Breast epithelium (tissue), 3 donors: ENCODE data around the gene FICD.

ENCODE experiments used
- CTCF ChIP-seq, 3 donors: fragments of 450-650 bp; IDR thresholded peaks; one replicate each; pipeline ENCODE4 v1.5.1; 2016 to 2017; ENCODE audit warnings: antibody characterized with exemption in 3 of 3, mild to moderate bottlenecking in 3 of 3, moderate library complexity in 3 of 3
- POLR2A ChIP-seq: fragments of 450-650 bp; IDR thresholded peaks from one replicate; pipeline ENCODE4 v1.6.1; 2016; ENCODE audit warnings: antibody characterized with exemption, mild to moderate bottlenecking, moderate library complexity
- POLR2AphosphoS5 ChIP-seq, 3 donors: sonication (generic); formaldehyde crosslinking; IDR thresholded peaks; one replicate each; pipeline ENCODE4 v1.6.1; 2017; ENCODE audit warnings: antibody characterized with exemption in 3 of 3

- TF ChIP-seq CTCF (IDR thresholded peaks at IDR 0.05) (no peak), POLR2A (no peak), POLR2AphosphoS5 (IDR thresholded peaks at IDR 0.05) (no peak)
Measured at GRCh38 chr12:108518101-108518715, 3.1 kb downstream of the FICD start.
